Gastroesophageal sphincter (tissue), 3 donors: ENCODE results near the gene ZBTB8B.

Source experiments
- EP300 ChIP-seq: sonication (generic); formaldehyde crosslinking; IDR thresholded peaks from one replicate; pipeline ENCODE4 v1.6.1; 2017; ENCODE audit warnings: antibody characterized with exemption, mild to moderate bottlenecking
- POLR2A ChIP-seq, 2 donors: fragments of 450-650 bp; IDR thresholded peaks; one replicate each; pipeline ENCODE4 v1.6.1; 2017; ENCODE audit warnings: antibody characterized with exemption in 2 of 2, mild to moderate bottlenecking in 2 of 2, moderate library complexity in 1 of 2
- POLR2AphosphoS5 ChIP-seq: sonication (generic); formaldehyde crosslinking; IDR thresholded peaks from one replicate; pipeline ENCODE4 v1.6.1; 2017; ENCODE audit warnings: antibody characterized with exemption
- TF ChIP-seq, protein P1 (sequence below), 4 experiments: fragments of 200-600 bp in 2 of 4; fragments of 450-650 bp in 2 of 4; sonication (generic) in 1 of 4; IDR thresholded peaks; one replicate each; pipeline ENCODE4 v1.5.1; 2017 to 2019; ENCODE audit warnings: antibody characterized with exemption in 4 of 4, mild to moderate bottlenecking in 2 of 4, moderate library complexity in 2 of 4

DNA sequence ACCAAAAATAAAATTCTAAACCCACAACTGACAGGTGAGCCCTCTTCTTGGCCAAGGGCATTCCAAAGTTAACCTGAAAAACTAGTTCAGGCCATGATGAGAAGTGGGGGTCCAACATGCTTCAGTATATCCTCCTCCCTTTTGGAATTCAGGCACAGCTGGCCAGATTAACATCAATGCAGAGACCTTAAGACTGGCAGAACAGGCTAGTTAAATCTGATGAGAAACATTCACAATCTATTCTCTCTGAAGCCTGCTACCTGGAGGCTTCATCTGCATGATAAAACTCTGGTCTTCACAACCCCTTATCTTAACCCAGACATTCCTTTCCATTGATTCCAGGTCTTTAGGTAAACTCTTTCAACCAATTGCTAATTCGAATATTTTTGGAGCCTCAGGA lies 26.7 kb upstream of the ZBTB8B start:
- TF ChIP-seq, protein P1, sequence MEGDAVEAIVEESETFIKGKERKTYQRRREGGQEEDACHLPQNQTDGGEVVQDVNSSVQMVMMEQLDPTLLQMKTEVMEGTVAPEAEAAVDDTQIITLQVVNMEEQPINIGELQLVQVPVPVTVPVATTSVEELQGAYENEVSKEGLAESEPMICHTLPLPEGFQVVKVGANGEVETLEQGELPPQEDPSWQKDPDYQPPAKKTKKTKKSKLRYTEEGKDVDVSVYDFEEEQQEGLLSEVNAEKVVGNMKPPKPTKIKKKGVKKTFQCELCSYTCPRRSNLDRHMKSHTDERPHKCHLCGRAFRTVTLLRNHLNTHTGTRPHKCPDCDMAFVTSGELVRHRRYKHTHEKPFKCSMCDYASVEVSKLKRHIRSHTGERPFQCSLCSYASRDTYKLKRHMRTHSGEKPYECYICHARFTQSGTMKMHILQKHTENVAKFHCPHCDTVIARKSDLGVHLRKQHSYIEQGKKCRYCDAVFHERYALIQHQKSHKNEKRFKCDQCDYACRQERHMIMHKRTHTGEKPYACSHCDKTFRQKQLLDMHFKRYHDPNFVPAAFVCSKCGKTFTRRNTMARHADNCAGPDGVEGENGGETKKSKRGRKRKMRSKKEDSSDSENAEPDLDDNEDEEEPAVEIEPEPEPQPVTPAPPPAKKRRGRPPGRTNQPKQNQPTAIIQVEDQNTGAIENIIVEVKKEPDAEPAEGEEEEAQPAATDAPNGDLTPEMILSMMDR (IDR thresholded peaks at IDR 0.05), result no peak
- no peak for TF ChIP-seq POLR2A (IDR thresholded peaks at IDR 0.05)
- no peak for TF ChIP-seq EP300
- no peak for TF ChIP-seq POLR2AphosphoS5
